Embryonic facial prominence (tissue), 1 donor: Measurements from ENCODE around the gene BLM.
"Not testable (repeated sequence)": the region's sequence is repeated elsewhere in the genome, so short reads cannot be mapped to it uniquely, and the experiment has no call there.

Source experiments
- DNase-seq: peaks from one replicate; pipeline ENCODE4 v3.0.0-alpha.2; 2016; ENCODE audit errors: extremely low spot score

BLM gene

GRCh38 chr15:90849424-90849823 lies 132.3 kb downstream of the BLM start:
- not testable (repeated sequence) for DNase-seq

- no peak for DNase-seq
Observed at GRCh38 chr15:90851114-90851513, 134.0 kb downstream of the BLM start.

- no peak for DNase-seq
Observed at GRCh38 chr15:90851940-90852339, 134.8 kb downstream of the BLM start.

GRCh38 chr15:90855139-90855538 lies 138.0 kb downstream of the BLM start:
- DNase-seq: no peak

GRCh38 chr15:90857337-90857736 lies 140.2 kb downstream of the BLM start:
- no peak for DNase-seq

GRCh38 chr15:90857883-90858443 lies 140.8 kb downstream of the BLM start:
- no peak for DNase-seq

GRCh38 chr15:90859234-90860131 lies 142.3 kb downstream of the BLM start:
- no peak for DNase-seq

- DNase-seq: no peak
Observed at GRCh38 chr15:90860450-90860849, 143.3 kb downstream of the BLM start.

GRCh38 chr15:90860942-90861675 lies 144.0 kb downstream of the BLM start:
- DNase-seq: no peak

- DNase-seq: no peak
Observed at GRCh38 chr15:90862487-90862886, 145.3 kb downstream of the BLM start.

GRCh38 chr15:90862964-90863778 lies 146.0 kb downstream of the BLM start:
- DNase-seq: no peak

- no peak for DNase-seq
Observed at GRCh38 chr15:90863987-90864386, 146.8 kb downstream of the BLM start.

GRCh38 chr15:90864507-90864906 lies 147.4 kb downstream of the BLM start:
- DNase-seq: no peak

GRCh38 chr15:90865702-90866101 lies 148.6 kb downstream of the BLM start:
- no peak for DNase-seq
